WTC11 (cell line): ENCODE measurements around the gene TEX14. TPM values are rescaled to one million over a fixed set of nuclear protein-coding genes. Genes with fewer than 3 reads are reported as not detected.

Source experiments
- ATAC-seq: fragments of 200-7000 bp; cut with Tn5 transposase; 2 replicates; pipeline ENCODE4 v1.10.0; 2021; ENCODE audit warnings: mild to moderate bottlenecking, moderate library complexity
- CTCF ChIA-PET: fragments of 300-600 bp; sonication (Branson Sonifier 250); formaldehyde crosslinking; loops from one replicate; lab custom pipeline; 2021; ENCODE audit warnings: antibody characterized with exemption; lab: Charles Lee
- POLR2A ChIA-PET: fragments of 350-600 bp; sonication (Branson Sonifier 250); formaldehyde crosslinking; loops from one replicate; lab custom pipeline; 2021; ENCODE audit warnings: antibody characterized with exemption; lab: Charles Lee
- DNase-seq: peaks from one replicate; pipeline ENCODE4 v3.0.0; 2021; ENCODE audit warnings: low spot score
- H3K27ac Mint-ChIP-seq: 2 replicates; pipeline ENCODE4 v1.8.0; 2021; ENCODE audit warnings: mixed read lengths
- H3K27me3 Mint-ChIP-seq: 2 replicates; pipeline ENCODE4 v1.8.0; 2021; ENCODE audit warnings: low read depth, mild to moderate bottlenecking, moderate library complexity, mixed read lengths
- H3K36me3 Mint-ChIP-seq: 2 replicates; pipeline ENCODE4 v1.8.0; 2021; ENCODE audit warnings: mixed read lengths
- H3K4me1 Mint-ChIP-seq: 2 replicates; pipeline ENCODE4 v1.8.0; 2022; ENCODE audit warnings: mixed read lengths
- H3K4me3 Mint-ChIP-seq: 2 replicates; pipeline ENCODE4 v1.8.0; 2021; ENCODE audit warnings: mild to moderate bottlenecking, moderate library complexity, mixed read lengths
- H3K9me3 Mint-ChIP-seq: 2 replicates; pipeline ENCODE4 v1.8.0; 2021; ENCODE audit warnings: mixed read lengths
- CTCF ChIP-seq: fragments of 200-600 bp; IDR thresholded peaks from 2 replicates; pipeline ENCODE4 v1.8.0; 2022; ENCODE audit warnings: antibody characterized with exemption
- E2F4 ChIP-seq: sonication (generic); formaldehyde crosslinking; IDR thresholded peaks from 2 replicates; pipeline ENCODE4 v1.8.1; 2022; ENCODE audit warnings: low read depth, mild to moderate bottlenecking, moderate library complexity, missing genetic modification reagents, borderline replicate concordance
- ESRRA ChIP-seq: sonication (generic); formaldehyde crosslinking; IDR thresholded peaks from 2 replicates; pipeline ENCODE4 v1.8.1; 2022; ENCODE audit warnings: mild to moderate bottlenecking, missing genetic modification reagents, borderline replicate concordance
- IRF2 ChIP-seq: sonication (generic); formaldehyde crosslinking; IDR thresholded peaks from 2 replicates; pipeline ENCODE4 v1.8.0; 2022; ENCODE audit warnings: low read depth, missing genetic modification reagents, borderline replicate concordance
- KAT7 ChIP-seq: sonication (generic); formaldehyde crosslinking; IDR thresholded peaks from 2 replicates; pipeline ENCODE4 v1.8.1; 2023; ENCODE audit warnings: missing genetic modification reagents, mild to moderate bottlenecking, borderline replicate concordance
- MYBL2 ChIP-seq: sonication (generic); formaldehyde crosslinking; IDR thresholded peaks from 2 replicates; pipeline ENCODE4 v1.8.1; 2023; ENCODE audit warnings: mild to moderate bottlenecking, moderate library complexity, missing genetic modification reagents
- NR1H2 ChIP-seq: sonication (generic); formaldehyde crosslinking; IDR thresholded peaks from 2 replicates; pipeline ENCODE4 v1.9.0; 2021; ENCODE audit warnings: mild to moderate bottlenecking, moderate library complexity, missing genetic modification reagents
- NR3C1 ChIP-seq: sonication (generic); formaldehyde crosslinking; conservative IDR thresholded peaks from 2 replicates; pipeline ENCODE4 v1.8.1; 2023; ENCODE audit warnings: low read depth, mild to moderate bottlenecking, missing genetic modification reagents
- SMAD4 ChIP-seq: sonication (generic); formaldehyde crosslinking; IDR thresholded peaks from 2 replicates; pipeline ENCODE4 v1.8.0; 2022; ENCODE audit warnings: mild to moderate bottlenecking, missing genetic modification reagents
- SOX15 ChIP-seq: fragments of 250-450 bp; sonication (Bioruptor Pico); IDR thresholded peaks from 2 replicates; pipeline ENCODE4 v1.9.0; 2021; ENCODE audit warnings: mild to moderate bottlenecking
- TEAD1 ChIP-seq: sonication (generic); formaldehyde crosslinking; IDR thresholded peaks from 2 replicates; pipeline ENCODE4 v1.8.0; 2022; ENCODE audit warnings: mild to moderate bottlenecking, missing genetic modification reagents
- USF2 ChIP-seq: sonication (generic); formaldehyde crosslinking; IDR thresholded peaks from 2 replicates; pipeline ENCODE4 v1.8.1; 2023; ENCODE audit warnings: mild to moderate bottlenecking, missing genetic modification reagents, moderate library complexity
- ZNF121 ChIP-seq: sonication (generic); formaldehyde crosslinking; IDR thresholded peaks from 2 replicates; pipeline ENCODE4 v1.8.0; 2023; ENCODE audit warnings: missing genetic modification reagents
- ZNF232 ChIP-seq: sonication (generic); formaldehyde crosslinking; IDR thresholded peaks from 2 replicates; pipeline ENCODE4 v1.8.0; 2022; ENCODE audit warnings: mild to moderate bottlenecking, missing genetic modification reagents
- ZNF263 ChIP-seq: sonication (generic); formaldehyde crosslinking; IDR thresholded peaks from 2 replicates; pipeline ENCODE4 v1.8.1; 2022; ENCODE audit warnings: low read depth, mild to moderate bottlenecking, moderate library complexity, missing genetic modification reagents
- total RNA-seq: library from RNA; stranded (reverse); gene quantifications from 3 replicates; pipeline ENCODE4 v1.2.3, GENCODE V29; 2021
- TF ChIP-seq, protein P1 (sequence below): sonication (generic); formaldehyde crosslinking; conservative IDR thresholded peaks from 2 replicates; pipeline ENCODE4 v1.8.1; 2022; ENCODE audit warnings: mild to moderate bottlenecking, missing genetic modification reagents
- TF ChIP-seq, protein P2 (sequence below): sonication (generic); formaldehyde crosslinking; IDR thresholded peaks from 2 replicates; pipeline ENCODE4 v1.8.0; 2022; ENCODE audit warnings: mild to moderate bottlenecking, missing genetic modification reagents
- TF ChIP-seq, protein P3 (sequence below): sonication (generic); formaldehyde crosslinking; IDR thresholded peaks from 2 replicates; pipeline ENCODE4 v1.8.1; 2022; ENCODE audit warnings: low read depth, missing genetic modification reagents, borderline replicate concordance
- TF ChIP-seq, protein P4 (sequence below): sonication (generic); formaldehyde crosslinking; IDR thresholded peaks from 2 replicates; pipeline ENCODE4 v1.8.1; 2022; ENCODE audit warnings: missing genetic modification reagents, borderline replicate concordance
- TF ChIP-seq, protein P5 (sequence below): sonication (generic); formaldehyde crosslinking; IDR thresholded peaks from 2 replicates; pipeline ENCODE4 v1.8.1; 2023; ENCODE audit warnings: mild to moderate bottlenecking, moderate library complexity, missing genetic modification reagents

TEX14 gene
- total RNA-seq, 1 experiment from 2014 or later, result 1.4 TPM

- TF ChIP-seq E2F4 (CRISPR knock-in tag) (no peak), NR1H2 (CRISPR knock-in tag) (no peak), SMAD4 (CRISPR knock-in tag) (no peak), ZNF263 (no peak)
Measured at GRCh38 chr17:58574025-58574424, 117.8 kb downstream of the TEX14 start (continued).

DNA sequence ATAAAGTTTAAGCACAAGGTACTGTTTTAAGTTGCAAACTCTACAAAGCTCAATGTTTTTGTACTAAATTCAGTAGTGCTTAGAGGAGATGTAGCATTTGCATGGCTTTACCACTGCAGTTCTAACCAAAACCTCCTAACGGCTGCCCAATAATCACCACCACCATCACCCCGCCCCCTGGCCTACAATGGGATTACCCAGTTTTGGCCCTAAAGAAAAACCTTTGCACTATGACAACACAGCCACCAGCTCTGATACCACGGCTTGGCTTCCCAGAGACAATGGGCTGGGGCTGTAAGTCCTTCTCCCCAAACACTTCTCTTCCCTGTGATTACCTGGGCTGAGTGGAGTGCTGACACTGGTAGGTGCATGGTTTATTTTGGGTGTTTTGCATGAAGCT is 119.0 kb downstream of the TEX14 start:
- Mint-ChIP-seq H3K27me3 (no peaks in the 10 kb centered on the region), H3K27ac (no peak overlapping the region), H3K36me3 (no peaks in the 10 kb centered on the region), H3K9me3 (no peaks in the 10 kb centered on the region), H3K4me1 (peaks cover 14% of the 10 kb centered on the region), H3K4me3 (no peak overlapping the region)
- ChIA-PET POLR2A (interaction anchor here (0.6 kb wide), 1 partner anchor 292 kb away, joined by 3 read pairs; no protein-coding TSS in a partner anchor), CTCF (interaction anchor here (0.9 to 1.7 kb wide), 4 partner anchors 32 to 54 kb away, joined by 3 to 6 read pairs (median 3); no protein-coding TSS in a partner anchor)
- DNase-seq, result no peak
- ATAC-seq, result no peak
- TF ChIP-seq, protein P1, sequence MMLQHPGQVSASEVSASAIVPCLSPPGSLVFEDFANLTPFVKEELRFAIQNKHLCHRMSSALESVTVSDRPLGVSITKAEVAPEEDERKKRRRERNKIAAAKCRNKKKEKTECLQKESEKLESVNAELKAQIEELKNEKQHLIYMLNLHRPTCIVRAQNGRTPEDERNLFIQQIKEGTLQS (CRISPR knock-in tag), result no peak
- TF ChIP-seq CTCF, result no peak
- TF ChIP-seq NR3C1 (CRISPR knock-in tag), result no peak
- TF ChIP-seq, protein P2, sequence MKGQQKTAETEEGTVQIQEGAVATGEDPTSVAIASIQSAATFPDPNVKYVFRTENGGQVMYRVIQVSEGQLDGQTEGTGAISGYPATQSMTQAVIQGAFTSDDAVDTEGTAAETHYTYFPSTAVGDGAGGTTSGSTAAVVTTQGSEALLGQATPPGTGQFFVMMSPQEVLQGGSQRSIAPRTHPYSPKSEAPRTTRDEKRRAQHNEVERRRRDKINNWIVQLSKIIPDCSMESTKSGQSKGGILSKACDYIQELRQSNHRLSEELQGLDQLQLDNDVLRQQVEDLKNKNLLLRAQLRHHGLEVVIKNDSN, result no peak
- TF ChIP-seq, protein P3, sequence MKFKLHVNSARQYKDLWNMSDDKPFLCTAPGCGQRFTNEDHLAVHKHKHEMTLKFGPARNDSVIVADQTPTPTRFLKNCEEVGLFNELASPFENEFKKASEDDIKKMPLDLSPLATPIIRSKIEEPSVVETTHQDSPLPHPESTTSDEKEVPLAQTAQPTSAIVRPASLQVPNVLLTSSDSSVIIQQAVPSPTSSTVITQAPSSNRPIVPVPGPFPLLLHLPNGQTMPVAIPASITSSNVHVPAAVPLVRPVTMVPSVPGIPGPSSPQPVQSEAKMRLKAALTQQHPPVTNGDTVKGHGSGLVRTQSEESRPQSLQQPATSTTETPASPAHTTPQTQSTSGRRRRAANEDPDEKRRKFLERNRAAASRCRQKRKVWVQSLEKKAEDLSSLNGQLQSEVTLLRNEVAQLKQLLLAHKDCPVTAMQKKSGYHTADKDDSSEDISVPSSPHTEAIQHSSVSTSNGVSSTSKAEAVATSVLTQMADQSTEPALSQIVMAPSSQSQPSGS (CRISPR knock-in tag), result no peak
- no peak for TF ChIP-seq TEAD1 (CRISPR knock-in tag)
- TF ChIP-seq, protein P4, sequence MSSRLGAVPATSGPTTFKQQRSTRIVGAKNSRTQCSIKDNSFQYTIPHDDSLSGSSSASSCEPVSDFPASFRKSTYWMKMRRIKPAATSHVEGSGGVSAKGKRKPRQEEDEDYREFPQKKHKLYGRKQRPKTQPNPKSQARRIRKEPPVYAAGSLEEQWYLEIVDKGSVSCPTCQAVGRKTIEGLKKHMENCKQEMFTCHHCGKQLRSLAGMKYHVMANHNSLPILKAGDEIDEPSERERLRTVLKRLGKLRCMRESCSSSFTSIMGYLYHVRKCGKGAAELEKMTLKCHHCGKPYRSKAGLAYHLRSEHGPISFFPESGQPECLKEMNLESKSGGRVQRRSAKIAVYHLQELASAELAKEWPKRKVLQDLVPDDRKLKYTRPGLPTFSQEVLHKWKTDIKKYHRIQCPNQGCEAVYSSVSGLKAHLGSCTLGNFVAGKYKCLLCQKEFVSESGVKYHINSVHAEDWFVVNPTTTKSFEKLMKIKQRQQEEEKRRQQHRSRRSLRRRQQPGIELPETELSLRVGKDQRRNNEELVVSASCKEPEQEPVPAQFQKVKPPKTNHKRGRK, result no peak
- TF ChIP-seq IRF2 (CRISPR knock-in tag), result no peak

DNA sequence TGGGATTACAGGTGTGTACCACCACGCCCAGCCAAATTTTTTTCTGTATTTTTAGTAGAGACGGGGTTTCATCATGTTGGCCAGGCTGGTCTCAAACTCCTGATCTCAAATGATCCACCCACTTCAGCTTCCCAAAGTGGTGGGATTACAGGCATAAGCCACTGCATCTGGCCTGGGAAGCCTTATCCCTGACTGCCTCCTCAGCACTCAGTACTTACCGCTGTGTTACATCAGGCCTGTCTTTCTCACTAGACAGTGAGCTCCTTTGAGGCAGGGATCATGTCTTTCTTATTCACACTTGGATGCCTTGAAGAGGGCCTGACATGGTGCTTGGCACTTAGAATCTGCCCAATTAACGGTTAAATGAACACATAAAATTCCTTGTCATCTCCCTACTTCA is 121.1 kb downstream of the TEX14 start:
- ATAC-seq (no peak), DNase-seq (no peak)
- no peak overlapping the region for H3K27ac Mint-ChIP-seq
- H3K4me1 Mint-ChIP-seq, result peaks cover 27% of the 10 kb centered on the region
- H3K36me3 Mint-ChIP-seq, result no peaks in the 10 kb centered on the region
- no peak overlapping the region for H3K4me3 Mint-ChIP-seq
- CTCF ChIA-PET, result no interaction called here
- POLR2A ChIA-PET, result interaction anchor here (0.6 kb wide), 1 partner anchor 419 kb away, joined by 4 read pairs; no protein-coding TSS in a partner anchor
- no peaks in the 10 kb centered on the region for H3K9me3 Mint-ChIP-seq
- no peaks in the 10 kb centered on the region for H3K27me3 Mint-ChIP-seq
- TF ChIP-seq ESRRA, result no peak
- TF ChIP-seq CTCF, result no peak
- TF ChIP-seq, protein P2, result no peak
- TF ChIP-seq ZNF121, result no peak
- no peak for TF ChIP-seq ZNF232 (CRISPR knock-in tag)
- TF ChIP-seq USF2 (CRISPR knock-in tag), result no peak
- TF ChIP-seq SOX15 (CRISPR knock-in tag), result no peak
- TF ChIP-seq MYBL2 (CRISPR knock-in tag), result no peak
- TF ChIP-seq, protein P5, sequence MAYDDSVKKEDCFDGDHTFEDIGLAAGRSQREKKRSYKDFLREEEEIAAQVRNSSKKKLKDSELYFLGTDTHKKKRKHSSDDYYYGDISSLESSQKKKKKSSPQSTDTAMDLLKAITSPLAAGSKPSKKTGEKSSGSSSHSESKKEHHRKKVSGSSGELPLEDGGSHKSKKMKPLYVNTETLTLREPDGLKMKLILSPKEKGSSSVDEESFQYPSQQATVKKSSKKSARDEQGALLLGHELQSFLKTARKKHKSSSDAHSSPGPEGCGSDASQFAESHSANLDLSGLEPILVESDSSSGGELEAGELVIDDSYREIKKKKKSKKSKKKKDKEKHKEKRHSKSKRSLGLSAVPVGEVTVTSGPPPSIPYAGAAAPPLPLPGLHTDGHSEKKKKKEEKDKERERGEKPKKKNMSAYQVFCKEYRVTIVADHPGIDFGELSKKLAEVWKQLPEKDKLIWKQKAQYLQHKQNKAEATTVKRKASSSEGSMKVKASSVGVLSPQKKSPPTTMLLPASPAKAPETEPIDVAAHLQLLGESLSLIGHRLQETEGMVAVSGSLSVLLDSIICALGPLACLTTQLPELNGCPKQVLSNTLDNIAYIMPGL, result no peak
- TF ChIP-seq KAT7 (CRISPR knock-in tag), result no peak
